OCI-LY3 (cell line): ENCODE data around the gene ISG15.
A peak's percentile ranks its signal among the peaks of the same experiment; 100 is the strongest.

ENCODE experiments used
- EZH2phosphoT487 ChIP-seq: fragments of 200-600 bp; shearing (Covaris generic); IDR thresholded peaks from 2 replicates; pipeline ENCODE4 v1.6.1; 2018; ENCODE audit warnings: antibody characterized with exemption, mixed run types, low read depth
- TF ChIP-seq, protein P1 (sequence below): fragments of 200-600, 300-600 bp; sonication (generic); IDR thresholded peaks from 2 replicates; pipeline ENCODE4 v1.5.1; 2014; ENCODE audit warnings: antibody characterized with exemption, low read length, low read depth

DNA sequence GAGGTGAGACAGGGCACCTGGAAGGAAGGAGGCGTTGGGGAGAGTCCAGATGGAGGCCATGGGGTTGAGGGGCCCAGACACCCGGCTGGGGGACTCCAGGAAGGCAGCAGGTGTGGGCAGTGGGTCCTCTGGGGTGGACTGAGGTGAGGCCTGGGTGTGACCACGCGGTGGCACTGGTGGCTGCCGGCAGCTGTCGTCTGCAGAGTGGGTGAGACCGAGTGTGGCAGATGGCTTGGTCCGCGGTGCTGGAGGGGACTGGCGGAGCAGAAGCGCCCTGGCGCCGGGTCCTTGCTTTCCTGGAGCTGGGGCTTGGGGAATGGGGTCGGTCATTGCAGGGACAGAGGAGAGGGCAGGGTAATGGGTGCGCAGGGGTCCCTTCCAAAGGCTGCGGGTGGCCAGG, 19.1 kb downstream of the ISG15 start:
- TF ChIP-seq, protein P1, sequence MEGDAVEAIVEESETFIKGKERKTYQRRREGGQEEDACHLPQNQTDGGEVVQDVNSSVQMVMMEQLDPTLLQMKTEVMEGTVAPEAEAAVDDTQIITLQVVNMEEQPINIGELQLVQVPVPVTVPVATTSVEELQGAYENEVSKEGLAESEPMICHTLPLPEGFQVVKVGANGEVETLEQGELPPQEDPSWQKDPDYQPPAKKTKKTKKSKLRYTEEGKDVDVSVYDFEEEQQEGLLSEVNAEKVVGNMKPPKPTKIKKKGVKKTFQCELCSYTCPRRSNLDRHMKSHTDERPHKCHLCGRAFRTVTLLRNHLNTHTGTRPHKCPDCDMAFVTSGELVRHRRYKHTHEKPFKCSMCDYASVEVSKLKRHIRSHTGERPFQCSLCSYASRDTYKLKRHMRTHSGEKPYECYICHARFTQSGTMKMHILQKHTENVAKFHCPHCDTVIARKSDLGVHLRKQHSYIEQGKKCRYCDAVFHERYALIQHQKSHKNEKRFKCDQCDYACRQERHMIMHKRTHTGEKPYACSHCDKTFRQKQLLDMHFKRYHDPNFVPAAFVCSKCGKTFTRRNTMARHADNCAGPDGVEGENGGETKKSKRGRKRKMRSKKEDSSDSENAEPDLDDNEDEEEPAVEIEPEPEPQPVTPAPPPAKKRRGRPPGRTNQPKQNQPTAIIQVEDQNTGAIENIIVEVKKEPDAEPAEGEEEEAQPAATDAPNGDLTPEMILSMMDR, result peak; percentile 34
- no peak for TF ChIP-seq EZH2phosphoT487
